Activated CD4-positive, alpha-beta memory T cell treated with anti-CD3 and anti-CD28 coated beads for 36 hours (primary cell): ENCODE measurements around the gene CORO1C. TPM values are rescaled to one million over a fixed set of nuclear protein-coding genes. Genes with fewer than 3 reads are reported as not detected.

Experiments
- CTCF ChIA-PET: fragments of 350-600 bp; sonication (Branson Sonifier 250); formaldehyde crosslinking; loops from one replicate; lab custom pipeline; 2021; ENCODE audit warnings: antibody characterized with exemption, inconsistent platforms; lab: Charles Lee
- POLR2A ChIA-PET: fragments of 350-600 bp; sonication (Branson Sonifier 250); formaldehyde crosslinking; loops from one replicate; lab custom pipeline; 2021; ENCODE audit warnings: antibody characterized with exemption; lab: Charles Lee
- DNase-seq: peaks from one replicate; pipeline ENCODE4 v3.0.0-alpha.2; 2020
- H3K27ac Mint-ChIP-seq: one replicate; pipeline ENCODE4 v1.8.0; 2021; ENCODE audit warnings: mixed read lengths
- H3K27me3 Mint-ChIP-seq: one replicate; pipeline ENCODE4 v1.8.0; 2021; ENCODE audit warnings: mixed read lengths
- H3K36me3 Mint-ChIP-seq: one replicate; pipeline ENCODE4 v1.8.0; 2021; ENCODE audit warnings: mixed read lengths
- H3K4me1 Mint-ChIP-seq: one replicate; pipeline ENCODE4 v1.8.0; 2021; ENCODE audit warnings: low read depth, mixed read lengths
- H3K4me3 Mint-ChIP-seq: one replicate; pipeline ENCODE4 v1.8.0; 2021; ENCODE audit warnings: mild to moderate bottlenecking, mixed read lengths
- H3K9me3 Mint-ChIP-seq: one replicate; pipeline ENCODE4 v1.8.0; 2021; ENCODE audit warnings: mixed read lengths
- intact Hi-C: fragments of 100-400 bp; cut with micrococcal nuclease; formaldehyde crosslinking; loops from one replicate; pipeline ENCODE4 v1.15.1; 2023
- total RNA-seq, 2 experiments: library from RNA; stranded (reverse); gene quantifications; one replicate each; pipeline ENCODE4 v1.2.3, GENCODE V29; 2021

CORO1C gene
- total RNA-seq, 2 experiments from 2014 or later = 62.1 to 70.9 TPM

- Mint-ChIP-seq H3K9me3 (no peaks in the 10 kb centered on the region), H3K4me1 (peaks cover 2% of the 10 kb centered on the region), H3K4me3 (no peak overlapping the region), H3K27ac (no peak overlapping the region), H3K27me3 (peaks cover 4% of the 10 kb centered on the region), H3K36me3 (no peaks in the 10 kb centered on the region)
- POLR2A ChIA-PET = no interaction called here
- DNase-seq = peak; percentile 23
- intact Hi-C loops = no loop called here
- CTCF ChIA-PET = interaction anchor here (1.2 to 3.0 kb wide), 2 partner anchors 34 to 104 kb away, joined by 3 to 10 read pairs; no protein-coding TSS in a partner anchor
Measured at GRCh38 chr12:108768591-108769500, 37.5 kb upstream of the CORO1C start.

GRCh38 chr12:108766294-108766693 is 35.0 kb upstream of the CORO1C start:
- Mint-ChIP-seq H3K4me1 (peaks cover 2% of the 10 kb centered on the region), H3K27me3 (peaks cover 4% of the 10 kb centered on the region), H3K36me3 (no peaks in the 10 kb centered on the region), H3K4me3 (no peak overlapping the region), H3K9me3 (no peaks in the 10 kb centered on the region), H3K27ac (peak overlapping the region; percentile 15)
- intact Hi-C loops = no loop called here
- ChIA-PET CTCF (no interaction called here), POLR2A (no interaction called here)
- no peak for DNase-seq

- no peaks in the 10 kb centered on the region for H3K9me3 Mint-ChIP-seq
- intact Hi-C loops = no loop called here
- POLR2A ChIA-PET = no interaction called here
- DNase-seq = no peak
- no peaks in the 10 kb centered on the region for H3K36me3 Mint-ChIP-seq
- peaks cover 2% of the 10 kb centered on the region for H3K4me1 Mint-ChIP-seq
- H3K4me3 Mint-ChIP-seq = no peak overlapping the region
- CTCF ChIA-PET = interaction anchor here (0.5 kb wide), 1 partner anchor 1567 kb away, joined by 3 read pairs; no protein-coding TSS in a partner anchor
- peaks cover 4% of the 10 kb centered on the region for H3K27me3 Mint-ChIP-seq
- H3K27ac Mint-ChIP-seq = no peak overlapping the region
Measured at GRCh38 chr12:108765289-108765764, 34.0 kb upstream of the CORO1C start.

DNA sequence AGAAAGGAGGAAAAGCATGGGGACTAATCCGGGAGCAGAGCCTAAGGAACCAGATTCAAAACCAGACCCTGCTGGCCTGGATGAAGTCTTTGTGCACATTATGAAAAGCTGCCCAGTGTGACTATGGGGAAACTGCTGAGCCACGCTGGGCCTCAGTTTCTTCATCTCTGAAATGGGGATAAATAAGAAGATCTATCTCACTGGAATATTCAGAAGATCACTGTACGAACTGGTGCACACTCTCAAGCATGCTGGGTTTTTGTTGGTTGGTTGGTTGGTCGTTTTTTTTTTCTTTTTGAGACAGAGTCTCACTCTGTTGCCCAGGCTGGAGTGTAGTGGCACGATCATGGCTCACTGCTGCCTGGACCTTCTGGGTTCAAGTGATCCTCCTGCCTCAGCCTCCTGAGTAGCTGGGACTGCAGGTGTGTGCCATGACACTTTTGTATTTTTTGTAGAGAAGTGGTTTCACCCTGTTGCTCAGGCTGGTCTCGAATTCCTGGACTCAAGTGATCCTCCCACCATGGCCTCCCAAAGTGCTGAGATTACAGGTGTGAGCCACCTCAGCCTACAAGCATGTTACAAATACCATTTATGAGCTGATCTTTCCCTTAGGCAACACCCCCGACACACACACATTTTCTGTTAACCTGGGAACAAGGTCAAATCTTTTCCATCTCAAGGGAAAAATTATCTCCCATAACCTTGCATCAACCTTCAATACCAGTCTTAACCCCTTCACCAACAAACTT is 33.4 kb upstream of the CORO1C start:
- ChIA-PET POLR2A (no interaction called here), CTCF (interaction anchor here (0.5 kb wide), 1 partner anchor 1567 kb away, joined by 3 read pairs; no protein-coding TSS in a partner anchor)
- intact Hi-C loops = no loop called here
- DNase-seq = no peak
- Mint-ChIP-seq H3K9me3 (no peaks in the 10 kb centered on the region), H3K27me3 (peaks cover 4% of the 10 kb centered on the region), H3K27ac (no peak overlapping the region), H3K4me3 (no peak overlapping the region), H3K4me1 (peaks cover 2% of the 10 kb centered on the region), H3K36me3 (no peaks in the 10 kb centered on the region)

DNA sequence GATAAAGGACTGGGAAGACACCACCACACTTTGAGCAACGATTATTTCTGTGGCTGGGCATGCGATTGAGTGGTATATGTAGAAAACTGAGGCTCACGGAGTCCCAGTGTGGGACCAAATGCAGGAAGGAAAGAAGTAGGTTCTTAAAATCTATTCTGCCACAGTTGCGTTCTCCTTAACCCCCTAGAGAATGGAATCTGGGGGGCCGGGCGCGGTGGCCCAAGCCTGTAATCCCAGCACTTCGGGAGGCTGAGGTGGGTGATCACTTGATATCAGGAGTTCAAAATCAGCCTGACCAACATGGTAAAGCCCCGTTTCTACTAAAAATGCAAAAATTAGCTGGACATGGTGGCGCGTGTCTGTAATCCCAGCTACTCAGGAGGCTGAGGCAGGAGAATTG is 29.9 kb upstream of the CORO1C start:
- Mint-ChIP-seq H3K4me1 (no peaks in the 10 kb centered on the region), H3K9me3 (no peaks in the 10 kb centered on the region), H3K27me3 (no peaks in the 10 kb centered on the region), H3K36me3 (no peaks in the 10 kb centered on the region), H3K4me3 (no peak overlapping the region), H3K27ac (no peak overlapping the region)
- POLR2A ChIA-PET = no interaction called here
- CTCF ChIA-PET = no interaction called here
- intact Hi-C loops = no loop called here
- DNase-seq = no peak

- H3K4me3 Mint-ChIP-seq = no peak overlapping the region
- no peaks in the 10 kb centered on the region for H3K9me3 Mint-ChIP-seq
- H3K27ac Mint-ChIP-seq = no peak overlapping the region
- ChIA-PET CTCF (interaction anchor here (2.2 kb wide), 1 partner anchor 95 kb away, joined by 8 read pairs; no protein-coding TSS in a partner anchor), POLR2A (no interaction called here)
- no peak for DNase-seq
- H3K27me3 Mint-ChIP-seq = no peaks in the 10 kb centered on the region
- H3K4me1 Mint-ChIP-seq = no peaks in the 10 kb centered on the region
- intact Hi-C loops = no loop called here
- no peaks in the 10 kb centered on the region for H3K36me3 Mint-ChIP-seq
Measured at GRCh38 chr12:108759924-108760323, 28.6 kb upstream of the CORO1C start.

DNA sequence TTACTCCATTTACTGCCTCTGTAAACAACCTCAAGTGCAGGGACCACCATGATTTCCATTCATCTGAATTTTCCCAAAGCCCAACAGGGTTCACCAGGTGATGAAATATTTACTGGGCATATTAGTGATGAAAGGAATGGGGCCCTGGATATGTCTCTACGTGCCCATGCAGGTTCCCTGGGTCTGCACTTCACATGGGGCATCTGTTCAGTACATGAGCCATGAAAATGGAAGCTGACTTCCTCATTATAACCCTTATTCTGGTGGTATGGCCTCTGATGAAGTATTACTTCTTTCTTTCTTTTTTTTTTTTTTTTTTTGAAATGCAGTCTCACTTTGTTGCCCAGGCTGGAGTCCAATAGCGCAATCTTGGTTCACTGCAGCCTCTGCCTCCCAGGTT is 26.5 kb upstream of the CORO1C start:
- Mint-ChIP-seq H3K4me1 (no peaks in the 10 kb centered on the region), H3K27ac (no peak overlapping the region), H3K4me3 (no peak overlapping the region), H3K9me3 (no peaks in the 10 kb centered on the region), H3K36me3 (no peaks in the 10 kb centered on the region), H3K27me3 (no peaks in the 10 kb centered on the region)
- ChIA-PET CTCF (interaction anchor here (0.7 kb wide), 1 partner anchor 668 kb away, joined by 3 read pairs; no protein-coding TSS in a partner anchor), POLR2A (no interaction called here)
- DNase-seq = no peak
- intact Hi-C loops = no loop called here

DNA sequence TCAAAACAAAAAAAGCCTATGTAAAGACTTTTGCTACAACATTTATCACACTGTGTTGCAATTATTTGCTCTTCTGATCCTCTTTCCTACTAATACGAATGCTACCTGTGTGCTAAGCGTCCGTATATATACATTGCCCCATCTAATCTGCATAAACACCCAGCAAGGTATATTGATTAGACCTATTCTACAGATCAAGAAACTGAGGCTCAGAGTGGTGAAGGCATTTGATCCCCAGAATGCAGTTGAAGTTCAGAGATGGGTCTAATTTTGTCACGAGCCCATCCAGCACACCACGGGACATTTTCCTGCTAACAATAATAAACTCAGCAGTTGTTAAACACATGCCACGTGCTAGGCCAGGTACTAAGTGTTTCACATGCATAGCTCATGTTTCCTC is 25.1 kb upstream of the CORO1C start:
- DNase-seq = no peak
- H3K4me3 Mint-ChIP-seq = no peak overlapping the region
- intact Hi-C loops = no loop called here
- no peaks in the 10 kb centered on the region for H3K9me3 Mint-ChIP-seq
- no peaks in the 10 kb centered on the region for H3K27me3 Mint-ChIP-seq
- H3K36me3 Mint-ChIP-seq = no peaks in the 10 kb centered on the region
- ChIA-PET CTCF (no interaction called here), POLR2A (no interaction called here)
- no peaks in the 10 kb centered on the region for H3K4me1 Mint-ChIP-seq
- no peak overlapping the region for H3K27ac Mint-ChIP-seq

- POLR2A ChIA-PET = interaction anchor here (0.6 kb wide), 1 partner anchor 923 kb away, joined by 3 read pairs; no protein-coding TSS in a partner anchor
- intact Hi-C loops = no loop called here
- no peak overlapping the region for H3K27ac Mint-ChIP-seq
- H3K9me3 Mint-ChIP-seq = no peaks in the 10 kb centered on the region
- no peak for DNase-seq
- CTCF ChIA-PET = no interaction called here
- H3K4me3 Mint-ChIP-seq = no peak overlapping the region
- H3K36me3 Mint-ChIP-seq = no peaks in the 10 kb centered on the region
- H3K4me1 Mint-ChIP-seq = no peaks in the 10 kb centered on the region
- no peaks in the 10 kb centered on the region for H3K27me3 Mint-ChIP-seq
Measured at GRCh38 chr12:108755481-108755880, 24.2 kb upstream of the CORO1C start.

DNA sequence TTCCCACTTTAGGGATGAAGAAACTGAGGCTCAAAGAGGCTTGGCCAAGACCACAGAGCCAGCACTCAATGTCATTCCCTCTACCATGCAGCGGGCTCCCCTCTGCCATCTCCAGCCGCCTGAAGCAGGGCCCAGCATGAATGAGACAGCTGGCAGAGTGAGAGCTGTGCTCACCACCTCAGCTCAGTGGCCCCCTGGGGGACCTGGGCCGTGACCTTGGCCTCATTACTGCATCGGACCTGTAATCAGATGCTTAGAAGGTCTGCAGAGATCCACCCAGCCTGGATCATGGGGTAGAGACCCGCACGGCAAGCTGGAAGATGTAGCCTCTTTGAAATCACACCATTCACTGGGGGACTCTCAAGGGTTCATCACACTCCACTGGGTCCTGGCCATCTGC is 22.7 kb upstream of the CORO1C start:
- Mint-ChIP-seq H3K4me3 (no peak overlapping the region), H3K4me1 (no peaks in the 10 kb centered on the region), H3K27ac (no peak overlapping the region), H3K36me3 (no peaks in the 10 kb centered on the region), H3K9me3 (no peaks in the 10 kb centered on the region), H3K27me3 (no peaks in the 10 kb centered on the region)
- no peak for DNase-seq
- ChIA-PET POLR2A (no interaction called here), CTCF (no interaction called here)
- intact Hi-C loops = no loop called here

GRCh38 chr12:108752387-108752786 is 21.1 kb upstream of the CORO1C start:
- Mint-ChIP-seq H3K9me3 (no peaks in the 10 kb centered on the region), H3K4me3 (no peak overlapping the region), H3K27me3 (no peaks in the 10 kb centered on the region), H3K4me1 (no peaks in the 10 kb centered on the region), H3K36me3 (no peaks in the 10 kb centered on the region), H3K27ac (no peak overlapping the region)
- intact Hi-C loops = no loop called here
- POLR2A ChIA-PET = no interaction called here
- no peak for DNase-seq
- CTCF ChIA-PET = interaction anchor here (0.6 to 1.6 kb wide), 4 partner anchors 50 to 360 kb away, joined by 3 to 6 read pairs (median 4); no protein-coding TSS in a partner anchor

GRCh38 chr12:108751821-108752220 is 20.5 kb upstream of the CORO1C start:
- no peaks in the 10 kb centered on the region for H3K9me3 Mint-ChIP-seq
- H3K27ac Mint-ChIP-seq = no peak overlapping the region
- intact Hi-C loops = no loop called here
- no peaks in the 10 kb centered on the region for H3K27me3 Mint-ChIP-seq
- no peaks in the 10 kb centered on the region for H3K4me1 Mint-ChIP-seq
- ChIA-PET POLR2A (no interaction called here), CTCF (interaction anchor here (0.6 to 1.6 kb wide), 4 partner anchors 51 to 360 kb away, joined by 3 to 6 read pairs (median 4); no protein-coding TSS in a partner anchor)
- no peaks in the 10 kb centered on the region for H3K36me3 Mint-ChIP-seq
- DNase-seq = no peak
- H3K4me3 Mint-ChIP-seq = no peak overlapping the region
